WTC11 (cell line): Measurements from ENCODE around the gene ACP5. TPM values are rescaled to one million over a fixed set of nuclear protein-coding genes. Genes with fewer than 3 reads are reported as not detected.

Experiments used
- AR ChIP-seq: fragments of 250-450 bp; sonication (Bioruptor Pico); IDR thresholded peaks from 2 replicates; pipeline ENCODE4 v1.9.0; 2021; ENCODE audit warnings: mild to moderate bottlenecking
- ARID4B ChIP-seq: sonication (generic); formaldehyde crosslinking; IDR thresholded peaks from 2 replicates; pipeline ENCODE4 v1.8.0; 2023; ENCODE audit warnings: missing genetic modification reagents, mild to moderate bottlenecking, borderline replicate concordance
- CREB1 ChIP-seq: sonication (generic); formaldehyde crosslinking; IDR thresholded peaks from 2 replicates; pipeline ENCODE4 v1.8.0; 2023; ENCODE audit warnings: mild to moderate bottlenecking, missing genetic modification reagents
- CREM ChIP-seq: sonication (generic); formaldehyde crosslinking; IDR thresholded peaks from 2 replicates; pipeline ENCODE4 v1.8.1; 2022; ENCODE audit warnings: mild to moderate bottlenecking, missing genetic modification reagents, moderate library complexity
- E2F1 ChIP-seq: sonication (generic); formaldehyde crosslinking; IDR thresholded peaks from 2 replicates; pipeline ENCODE4 v1.8.0; 2022; ENCODE audit warnings: mild to moderate bottlenecking, missing genetic modification reagents
- E2F5 ChIP-seq: sonication (generic); formaldehyde crosslinking; IDR thresholded peaks from 2 replicates; pipeline ENCODE4 v1.8.1; 2022; ENCODE audit warnings: mild to moderate bottlenecking, moderate library complexity, missing genetic modification reagents
- FOXP1 ChIP-seq: sonication (generic); formaldehyde crosslinking; IDR thresholded peaks from 2 replicates; pipeline ENCODE4 v1.8.0; 2022; ENCODE audit warnings: missing genetic modification reagents, mild to moderate bottlenecking, moderate library complexity, borderline replicate concordance
- HMGXB4 ChIP-seq: sonication (generic); formaldehyde crosslinking; IDR thresholded peaks from 2 replicates; pipeline ENCODE4 v1.8.1; 2023; ENCODE audit warnings: mild to moderate bottlenecking, moderate library complexity, missing genetic modification reagents
- IRF1 ChIP-seq: sonication (generic); formaldehyde crosslinking; IDR thresholded peaks from 2 replicates; pipeline ENCODE4 v1.8.0; 2023; ENCODE audit warnings: missing genetic modification reagents
- NFATC4 ChIP-seq: fragments of 250-450 bp; sonication (Bioruptor Pico); IDR thresholded peaks from 2 replicates; pipeline ENCODE4 v1.9.0; 2021; ENCODE audit warnings: mild to moderate bottlenecking
- PRDM15 ChIP-seq: sonication (generic); formaldehyde crosslinking; IDR thresholded peaks from 2 replicates; pipeline ENCODE4 v1.8.0; 2022; ENCODE audit warnings: missing genetic modification reagents
- PRRX2 ChIP-seq: fragments of 250-450 bp; sonication (Bioruptor Pico); IDR thresholded peaks from 2 replicates; pipeline ENCODE4 v1.8.0; 2021; ENCODE audit warnings: mild to moderate bottlenecking
- TEAD1 ChIP-seq: sonication (generic); formaldehyde crosslinking; IDR thresholded peaks from 2 replicates; pipeline ENCODE4 v1.8.0; 2022; ENCODE audit warnings: mild to moderate bottlenecking, missing genetic modification reagents
- ZNF416 ChIP-seq: fragments of 250-450 bp; sonication (Bioruptor Pico); IDR thresholded peaks from 2 replicates; pipeline ENCODE4 v1.9.0; 2021; ENCODE audit warnings: mild to moderate bottlenecking, inconsistent platforms
- ZNF425 ChIP-seq: fragments of 250-450 bp; sonication (Bioruptor Pico); conservative IDR thresholded peaks from 2 replicates; pipeline ENCODE4 v1.9.0; 2021; ENCODE audit warnings: mild to moderate bottlenecking
- ZNF512 ChIP-seq: sonication (generic); formaldehyde crosslinking; IDR thresholded peaks from 2 replicates; pipeline ENCODE4 v1.8.1; 2022; ENCODE audit warnings: missing genetic modification reagents, borderline replicate concordance
- ZNF671 ChIP-seq: fragments of 250-450 bp; sonication (Bioruptor Pico); IDR thresholded peaks from 2 replicates; pipeline ENCODE4 v1.8.0; 2021; ENCODE audit warnings: mild to moderate bottlenecking
- total RNA-seq: library from RNA; stranded (reverse); gene quantifications from 3 replicates; pipeline ENCODE4 v1.2.3, GENCODE V29; 2021

Gene ACP5
- total RNA-seq, 1 experiment from 2014 or later: 8.6 TPM

GRCh38 chr19:11558881-11559828 lies 18.3 kb downstream of the ACP5 start, which contains the start of gene ELOF1 (continued):
- TF ChIP-seq CREM (CRISPR knock-in tag) (0 out of 2 replicates have a peak, but pooled peaks have one; percentile 18), IRF1 (CRISPR knock-in tag) (no peak), CREB1 (no peak), ARID4B (no peak), ZNF425 (CRISPR knock-in tag) (no peak), PRDM15 (CRISPR knock-in tag) (no peak), HMGXB4 (CRISPR knock-in tag) (0 out of 2 replicates have a peak, but pooled peaks have one; percentile 17), ZNF512 (CRISPR knock-in tag) (no peak), FOXP1 (peak; percentile 49; the same call in 1 of the 2 replicates), AR (CRISPR knock-in tag) (no peak), TEAD1 (CRISPR knock-in tag) (no peak), E2F1 (CRISPR knock-in tag) (no peak), E2F5 (CRISPR knock-in tag) (no peak), NFATC4 (no peak), PRRX2 (CRISPR knock-in tag) (no peak), ZNF671 (no peak), ZNF416 (CRISPR knock-in tag) (no peak)
